ENCODE results near the gene DEPDC7. TPM values are rescaled to one million over a fixed set of nuclear protein-coding genes. Genes with fewer than 3 reads are reported as not detected.

Gene DEPDC7
- total and polyA plus RNA-seq, 2 of the 13 experiments (the other 11 are each of a cell fraction or from before 2014, with no cell fraction given): 17.3 to 33.3 TPM

- TF ChIP-seq BCLAF1 (IDR thresholded peaks at IDR 0.05): no peak
- TF ChIP-seq ETV5 (CRISPR knock-in tag; IDR thresholded peaks at IDR 0.05; ENCODE audit: borderline replicate concordance): 0 out of 2 replicates have a peak, but pooled peaks have one; percentile 5
- TF ChIP-seq PBX2 (CRISPR knock-in tag; IDR thresholded peaks at IDR 0.05): no peak
- TF ChIP-seq ZBTB1 (CRISPR knock-in tag; IDR thresholded peaks at IDR 0.05; ENCODE audit: borderline replicate concordance): no peak
- peak; percentile 80; the same call in 1 of the 2 replicates for TF ChIP-seq SIN3A (IDR thresholded peaks at IDR 0.05; ENCODE audit: borderline replicate concordance, low read depth, low read length)
- 0 out of 2 replicates have a peak, but pooled peaks have one; percentile 36 for TF ChIP-seq E2F5 (CRISPR knock-in tag; conservative IDR thresholded peaks at IDR 0.05)
- TF ChIP-seq ZNF614 (CRISPR knock-in tag; IDR thresholded peaks at IDR 0.05; ENCODE audit: borderline replicate concordance): peak; percentile 85; the same call in 1 of the 2 replicates
- TF ChIP-seq NCOA2 (CRISPR knock-in tag; IDR thresholded peaks at IDR 0.05): no peak; the same call in 1 of the 2 replicates
- TF ChIP-seq EEA1 (CRISPR knock-in tag; IDR thresholded peaks at IDR 0.05; ENCODE audit: borderline replicate concordance): peak; percentile 59; the same call in 1 of the 2 replicates
- TF ChIP-seq ZNF619 (CRISPR knock-in tag; IDR thresholded peaks at IDR 0.05): peak; percentile 61
- TF ChIP-seq TERF1 (CRISPR knock-in tag; IDR thresholded peaks at IDR 0.05): no peak
- no peak; the same call in 1 of the 2 replicates for TF ChIP-seq ZSCAN31 (CRISPR knock-in tag; IDR thresholded peaks at IDR 0.05; ENCODE audit: low read depth)
- TF ChIP-seq TMF1 (CRISPR knock-in tag; IDR thresholded peaks at IDR 0.05; ENCODE audit: low read depth): no peak; the same call in 1 of the 2 replicates
- 0 out of 2 replicates have a peak, but pooled peaks have one; percentile 54 for TF ChIP-seq ZMAT3 (CRISPR knock-in tag; conservative IDR thresholded peaks at IDR 0.05)
- TF ChIP-seq BRF2 (CRISPR knock-in tag; IDR thresholded peaks at IDR 0.05): no peak; the same call in 1 of the 2 replicates
- no peak for TF ChIP-seq ZNF460 (CRISPR knock-in tag; IDR thresholded peaks at IDR 0.05; ENCODE audit: borderline replicate concordance)
- TF ChIP-seq ZNF577 (CRISPR knock-in tag; IDR thresholded peaks at IDR 0.05; ENCODE audit: borderline replicate concordance, low read depth): no peak
- TF ChIP-seq ZNF569 (CRISPR knock-in tag; IDR thresholded peaks at IDR 0.05; ENCODE audit: borderline replicate concordance): no peak
- TF ChIP-seq ZNF782 (CRISPR knock-in tag; IDR thresholded peaks at IDR 0.05; ENCODE audit: borderline replicate concordance): no peak
- peak; percentile 63 for TF ChIP-seq BRD4 (CRISPR knock-in tag; IDR thresholded peaks at IDR 0.05)
- TF ChIP-seq BCL6 (CRISPR knock-in tag; IDR thresholded peaks at IDR 0.05): peak; percentile 29; the same call in 1 of the 2 replicates
- TF ChIP-seq ADNP (CRISPR knock-in tag; IDR thresholded peaks at IDR 0.05): no peak
These were observed 23.8 kb downstream of the DEPDC7 start, which contains the start of gene TCP11L1 (continued) for GRCh38 chr11:33039274-33040032.
